ENCODE measurements around the gene GPR135.

The GPR135 gene

DNA sequence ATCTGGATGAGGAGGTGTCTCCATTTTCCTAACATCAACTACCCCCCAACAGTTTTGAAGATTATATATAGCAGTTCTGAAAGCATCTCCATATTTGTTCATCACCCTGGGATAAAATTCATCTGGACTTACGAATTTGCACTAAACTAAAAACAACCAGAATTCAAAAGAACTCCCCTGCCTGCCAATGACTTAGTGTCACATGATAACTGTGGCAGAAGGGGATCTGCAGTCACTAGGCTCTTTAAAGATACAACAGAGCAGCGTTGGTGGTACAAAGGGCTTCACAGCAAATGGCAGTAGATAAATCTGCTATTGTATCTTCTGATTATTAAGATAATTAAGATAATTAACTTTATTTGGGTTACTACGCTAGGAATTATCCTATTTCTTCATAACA is 30.1 kb downstream of the GPR135 start:
- no peak for TF ChIP-seq CTCF (IDR thresholded peaks at IDR 0.05)
- Mint-ChIP-seq H3K9me3 (peaks cover 3% of the 10 kb centered on the region), H3K4me3 (no peak overlapping the region), H3K27me3 (ENCODE audit: low read depth, poor library complexity) (no peaks in the 10 kb centered on the region), H3K27ac (no peak overlapping the region), H3K4me1 (peaks cover 6% of the 10 kb centered on the region), H3K36me3 (ENCODE audit: low read depth) (peaks cover 19% of the 10 kb centered on the region)
- no peak for DNase-seq

GRCh38 chr14:59429790-59430189 is 35.4 kb downstream of the GPR135 start:
- Mint-ChIP-seq H3K27ac (no peak overlapping the region), H3K4me3 (no peak overlapping the region), H3K4me1 (peaks cover 39% of the 10 kb centered on the region), H3K27me3 (ENCODE audit: low read depth, poor library complexity) (peaks cover 7% of the 10 kb centered on the region), H3K36me3 (ENCODE audit: low read depth) (peaks cover 8% of the 10 kb centered on the region), H3K9me3 (no peaks in the 10 kb centered on the region)
- no peak for DNase-seq
- TF ChIP-seq CTCF (IDR thresholded peaks at IDR 0.05) = no peak

DNA sequence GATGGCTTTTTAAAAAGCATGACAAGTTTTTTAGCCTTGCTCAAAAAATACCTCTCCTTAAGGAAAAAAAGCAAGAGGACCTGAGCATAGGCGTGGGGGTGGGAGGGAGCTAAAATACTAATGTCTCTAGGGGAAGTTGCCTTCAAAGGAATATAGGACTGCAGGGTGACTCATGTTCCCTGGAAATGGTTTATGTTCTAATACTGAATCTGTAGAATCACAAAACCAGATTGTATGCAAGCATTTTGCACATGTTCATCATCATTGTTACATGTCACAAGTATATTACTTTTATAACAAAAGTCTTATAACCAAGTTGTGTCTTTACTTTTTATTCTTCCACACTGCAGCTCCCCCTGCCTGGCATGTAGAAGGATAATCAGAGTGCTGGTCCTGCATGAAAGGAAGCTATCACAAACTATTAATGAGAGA is 36.6 kb downstream of the GPR135 start:
- no peak for DNase-seq
- Mint-ChIP-seq H3K4me3 (no peak overlapping the region), H3K27me3 (ENCODE audit: low read depth, poor library complexity) (peaks cover 9% of the 10 kb centered on the region), H3K9me3 (no peaks in the 10 kb centered on the region), H3K36me3 (ENCODE audit: low read depth) (no peaks in the 10 kb centered on the region), H3K27ac (no peak overlapping the region), H3K4me1 (peaks cover 38% of the 10 kb centered on the region)
- no peak for TF ChIP-seq CTCF (IDR thresholded peaks at IDR 0.05)

GRCh38 chr14:59427653-59428580 is 37.3 kb downstream of the GPR135 start:
- H3K36me3 Mint-ChIP-seq (ENCODE audit: low read depth) = no peaks in the 10 kb centered on the region
- peak overlapping the region; percentile 66 for H3K27ac Mint-ChIP-seq
- no peaks in the 10 kb centered on the region for H3K9me3 Mint-ChIP-seq
- H3K27me3 Mint-ChIP-seq (ENCODE audit: low read depth, poor library complexity) = peaks cover 9% of the 10 kb centered on the region
- peaks cover 38% of the 10 kb centered on the region for H3K4me1 Mint-ChIP-seq
- no peak overlapping the region for H3K4me3 Mint-ChIP-seq
- no peak for TF ChIP-seq CTCF (IDR thresholded peaks at IDR 0.05)
- DNase-seq = no peak

DNA sequence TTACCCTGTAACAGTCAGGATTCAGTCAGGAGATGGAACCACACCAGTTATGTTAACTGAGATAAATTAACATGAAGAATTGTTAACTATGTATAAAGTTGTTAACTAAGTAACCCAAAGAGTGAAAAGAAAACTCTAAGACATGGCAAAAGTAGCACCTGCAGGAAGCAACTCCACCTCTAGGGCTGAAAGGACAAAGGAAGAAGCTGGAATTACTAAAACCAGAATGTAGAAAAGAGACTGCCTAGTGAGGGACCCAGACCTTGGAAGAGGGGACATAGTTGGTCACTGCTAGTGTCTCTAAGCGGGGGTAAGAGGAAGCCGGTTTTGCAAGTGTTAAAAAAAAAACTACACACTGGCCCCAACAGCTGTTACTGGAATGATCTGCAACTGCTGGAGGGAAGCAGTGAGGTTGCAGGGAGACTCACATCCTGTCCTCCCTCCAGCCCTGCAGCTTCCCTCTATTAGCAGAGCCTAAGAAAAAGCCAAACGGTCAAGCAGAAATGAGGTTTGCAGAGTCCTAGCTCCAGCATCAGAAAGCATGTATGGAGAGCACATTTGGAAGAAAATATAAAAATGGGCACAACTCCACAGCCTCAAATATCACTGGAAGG is 39.8 kb downstream of the GPR135 start:
- H3K9me3 Mint-ChIP-seq = no peaks in the 10 kb centered on the region
- H3K27me3 Mint-ChIP-seq (ENCODE audit: low read depth, poor library complexity) = peaks cover 9% of the 10 kb centered on the region
- H3K36me3 Mint-ChIP-seq (ENCODE audit: low read depth) = no peaks in the 10 kb centered on the region
- no peak overlapping the region for H3K4me3 Mint-ChIP-seq
- DNase-seq = no peak
- peak overlapping the region; percentile 47 for H3K27ac Mint-ChIP-seq
- no peak for TF ChIP-seq CTCF (IDR thresholded peaks at IDR 0.05)
- peaks cover 38% of the 10 kb centered on the region for H3K4me1 Mint-ChIP-seq

All from nephron progenitor cell (in vitro differentiated cells).